Epithelial cell of proximal tubule (primary cell): Measurements from ENCODE around the gene GRIA1. TPM values are rescaled to one million over a fixed set of nuclear protein-coding genes. Genes with fewer than 3 reads are reported as not detected.

Experiments used
- DNase-seq: peaks from one replicate; pipeline ENCODE4 v3.0.0-alpha.2; 2011; ENCODE audit warnings: low read depth
- H3K4me3 ChIP-seq: 2 replicates; pipeline ENCODE4 v1.5.1; 2011; ENCODE audit warnings: low read depth, mild to moderate bottlenecking, low read length
- CTCF ChIP-seq: conservative IDR thresholded peaks from 2 replicates; pipeline ENCODE4 v1.5.1; 2012; ENCODE audit warnings: low read depth, mild to moderate bottlenecking, low read length
- total RNA-seq: library from RNA; depleted of rRNA; stranded (reverse); fragments of >200 nt; gene quantifications from 2 replicates; pipeline ENCODE4 v1.2.3, GENCODE V29; 2015

GRIA1 gene
- total RNA-seq, 1 donor from 2014 or later, result not detected

GRCh38 chr5:153555420-153556114 lies 65.1 kb downstream of the GRIA1 start:
- no peak for DNase-seq
- no peak overlapping the region for H3K4me3 ChIP-seq
- TF ChIP-seq CTCF, result no peak

- DNase-seq, result no peak
- TF ChIP-seq CTCF, result no peak
- H3K4me3 ChIP-seq, result no peak overlapping the region
Measured at GRCh38 chr5:153558957-153559356, 68.5 kb downstream of the GRIA1 start.

- TF ChIP-seq CTCF, result no peak
- DNase-seq, result no peak
- no peak overlapping the region for H3K4me3 ChIP-seq
Measured at GRCh38 chr5:153559926-153560325, 69.5 kb downstream of the GRIA1 start.

GRCh38 chr5:153562189-153562588 lies 71.7 kb downstream of the GRIA1 start:
- H3K4me3 ChIP-seq, result no peak overlapping the region
- no peak for TF ChIP-seq CTCF
- peak; percentile 59 for DNase-seq

- no peak for TF ChIP-seq CTCF
- no peak for DNase-seq
- no peak overlapping the region for H3K4me3 ChIP-seq
Measured at GRCh38 chr5:153565822-153566221, 75.4 kb downstream of the GRIA1 start.

- H3K4me3 ChIP-seq, result no peak overlapping the region
- TF ChIP-seq CTCF, result no peak
- no peak for DNase-seq
Measured at GRCh38 chr5:153569036-153569435, 78.6 kb downstream of the GRIA1 start.

GRCh38 chr5:153571162-153571561 lies 80.7 kb downstream of the GRIA1 start:
- TF ChIP-seq CTCF, result no peak
- H3K4me3 ChIP-seq, result no peak overlapping the region
- no peak for DNase-seq
